SK-N-SH treated with all-trans-retinoic acid at 6 μM for 48 hours (cell line): Measurements from ENCODE around the gene ZNF524.
A peak's percentile ranks its signal among the peaks of the same experiment; 100 is the strongest.

ENCODE experiments used
- ATAC-seq: fragments of 200-7000 bp; cut with Tn5 transposase; 3 replicates; pipeline ENCODE4 v1.9.1; 2020; ENCODE audit warnings: mild to moderate bottlenecking, moderate library complexity
- ARNTL ChIP-seq: fragments of 450-650 bp; formaldehyde crosslinking; IDR thresholded peaks from 2 replicates; pipeline ENCODE4 v1.5.0; 2020; ENCODE audit warnings: low read depth, mild to moderate bottlenecking, moderate library complexity, borderline replicate concordance
- BACH2 ChIP-seq: fragments of 250-450 bp; sonication (Bioruptor Pico); IDR thresholded peaks from 2 replicates; pipeline ENCODE4 v1.9.0; 2021; ENCODE audit warnings: mild to moderate bottlenecking, borderline replicate concordance
- CREB5 ChIP-seq: fragments of 250-450 bp; sonication (Bioruptor Pico); IDR thresholded peaks from 2 replicates; pipeline ENCODE4 v1.5.1; 2020; ENCODE audit warnings: low read depth, mild to moderate bottlenecking, moderate library complexity
- CSDC2 ChIP-seq: fragments of 250-450 bp; sonication (Bioruptor Pico); IDR thresholded peaks from 2 replicates; pipeline ENCODE4 v1.5.0; 2020; ENCODE audit warnings: mild to moderate bottlenecking, moderate library complexity
- CSRNP3 ChIP-seq: fragments of 250-450 bp; sonication (Bioruptor Pico); IDR thresholded peaks from 2 replicates; pipeline ENCODE4 v1.5.1; 2021; ENCODE audit warnings: mild to moderate bottlenecking, moderate library complexity
- GLIS3 ChIP-seq: fragments of 250-450 bp; sonication (Bioruptor Pico); IDR thresholded peaks from 2 replicates; pipeline ENCODE4 v1.5.0; 2020; ENCODE audit warnings: mild to moderate bottlenecking, moderate library complexity
- ISL1 ChIP-seq: fragments of 250-450 bp; sonication (Bioruptor Pico); IDR thresholded peaks from 2 replicates; pipeline ENCODE4 v2.1.2; 2022; ENCODE audit warnings: mild to moderate bottlenecking, moderate library complexity
- OSR1 ChIP-seq: fragments of 250-450 bp; sonication (Bioruptor Pico); IDR thresholded peaks from 2 replicates; pipeline ENCODE4 v1.8.0; 2022; ENCODE audit warnings: moderate library complexity, mild to moderate bottlenecking, inconsistent platforms
- POU6F1 ChIP-seq: fragments of 250-450 bp; sonication (Bioruptor Pico); IDR thresholded peaks from 2 replicates; pipeline ENCODE4 v1.8.0; 2021; ENCODE audit warnings: low read depth, mild to moderate bottlenecking, moderate library complexity, borderline replicate concordance
- PPARA ChIP-seq: fragments of 250-450 bp; sonication (Bioruptor Pico); IDR thresholded peaks from 2 replicates; pipeline ENCODE4 v1.5.0; 2020; ENCODE audit warnings: mild to moderate bottlenecking, borderline replicate concordance
- RARB ChIP-seq: fragments of 250-450 bp; sonication (Bioruptor Pico); IDR thresholded peaks from 2 replicates; pipeline ENCODE4 v1.8.0; 2021; ENCODE audit warnings: mild to moderate bottlenecking, moderate library complexity
- SNAI2 ChIP-seq: fragments of 250-450 bp; sonication (Bioruptor Pico); IDR thresholded peaks from 2 replicates; pipeline ENCODE4 v1.5.0; 2020; ENCODE audit warnings: mild to moderate bottlenecking, moderate library complexity
- TOX ChIP-seq: fragments of 250-450 bp; sonication (Bioruptor Pico); IDR thresholded peaks from 2 replicates; pipeline ENCODE4 v1.8.0; 2021; ENCODE audit warnings: mild to moderate bottlenecking, moderate library complexity, borderline replicate concordance
- TSHZ2 ChIP-seq: fragments of 250-450 bp; sonication (Bioruptor Pico); IDR thresholded peaks from 2 replicates; pipeline ENCODE4 v1.5.0; 2020; ENCODE audit warnings: mild to moderate bottlenecking, moderate library complexity
- ZC3H10 ChIP-seq: fragments of 250-450 bp; sonication (Bioruptor Pico); IDR thresholded peaks from 2 replicates; pipeline ENCODE4 v1.5.1; 2021; ENCODE audit warnings: mild to moderate bottlenecking, moderate library complexity
- ZFP3 ChIP-seq: fragments of 250-450 bp; sonication (Bioruptor Pico); IDR thresholded peaks from 2 replicates; pipeline ENCODE4 v1.5.0; 2020; ENCODE audit warnings: mild to moderate bottlenecking, moderate library complexity
- ZFP30 ChIP-seq: fragments of 450-650 bp; formaldehyde crosslinking; IDR thresholded peaks from 2 replicates; pipeline ENCODE4 v1.5.0; 2022; ENCODE audit warnings: mild to moderate bottlenecking, moderate library complexity
- ZNF565 ChIP-seq: fragments of 450-650 bp; formaldehyde crosslinking; conservative IDR thresholded peaks from 2 replicates; pipeline ENCODE4 v1.5.0; 2020; ENCODE audit warnings: low read depth, mild to moderate bottlenecking, moderate library complexity
- ZNF70 ChIP-seq: fragments of 450-650 bp; formaldehyde crosslinking; IDR thresholded peaks from 2 replicates; pipeline ENCODE4 v1.5.0; 2020; ENCODE audit warnings: mild to moderate bottlenecking, moderate library complexity
- ZNF8 ChIP-seq: fragments of 450-650 bp; formaldehyde crosslinking; IDR thresholded peaks from 2 replicates; pipeline ENCODE4 v1.5.0; 2020; ENCODE audit warnings: mild to moderate bottlenecking, moderate library complexity
- TF ChIP-seq, protein P1 (sequence below): fragments of 250-450 bp; sonication (Bioruptor Pico); IDR thresholded peaks from 2 replicates; pipeline ENCODE4 v1.8.0; 2020; ENCODE audit warnings: mild to moderate bottlenecking, moderate library complexity, borderline replicate concordance

ZNF524 gene

GRCh38 chr19:55640043-55640576 is 40.0 kb downstream of the ZNF524 start:
- TF ChIP-seq ZFP3 (CRISPR knock-in tag) = peak; percentile 63; the same call in 1 of the 2 replicates
- TF ChIP-seq ZFP30 = no peak
- TF ChIP-seq BACH2 (CRISPR knock-in tag) = no peak
- no peak for TF ChIP-seq ISL1 (CRISPR knock-in tag)
- peak; percentile 17; the same call in 1 of the 2 replicates for TF ChIP-seq CSDC2 (CRISPR knock-in tag)
- no peak for TF ChIP-seq ZNF8
- no peak for TF ChIP-seq CREB5 (CRISPR knock-in tag)
- no peak for TF ChIP-seq ZNF565 (CRISPR knock-in tag)
- TF ChIP-seq ZNF70 = no peak
- TF ChIP-seq OSR1 (CRISPR knock-in tag) = no peak
- TF ChIP-seq RARB = no peak
- no peak for TF ChIP-seq POU6F1 (CRISPR knock-in tag)
- TF ChIP-seq GLIS3 = no peak
- TF ChIP-seq TSHZ2 (CRISPR knock-in tag) = 0 out of 2 replicates have a peak, but pooled peaks have one; percentile 10
- no peak for TF ChIP-seq SNAI2 (CRISPR knock-in tag)
- TF ChIP-seq, all 23 proteins: peak for 3
- peak; percentile 20 for ATAC-seq

- no peak for TF ChIP-seq CSRNP3 (CRISPR knock-in tag)
- no peak for TF ChIP-seq ZNF8
- TF ChIP-seq PPARA (CRISPR knock-in tag) = no peak
- no peak for TF ChIP-seq SNAI2 (CRISPR knock-in tag)
- TF ChIP-seq TSHZ2 (CRISPR knock-in tag) = no peak
- no peak for TF ChIP-seq ZC3H10 (CRISPR knock-in tag)
- TF ChIP-seq ARNTL (CRISPR knock-in tag) = no peak
- TF ChIP-seq, protein P1, sequence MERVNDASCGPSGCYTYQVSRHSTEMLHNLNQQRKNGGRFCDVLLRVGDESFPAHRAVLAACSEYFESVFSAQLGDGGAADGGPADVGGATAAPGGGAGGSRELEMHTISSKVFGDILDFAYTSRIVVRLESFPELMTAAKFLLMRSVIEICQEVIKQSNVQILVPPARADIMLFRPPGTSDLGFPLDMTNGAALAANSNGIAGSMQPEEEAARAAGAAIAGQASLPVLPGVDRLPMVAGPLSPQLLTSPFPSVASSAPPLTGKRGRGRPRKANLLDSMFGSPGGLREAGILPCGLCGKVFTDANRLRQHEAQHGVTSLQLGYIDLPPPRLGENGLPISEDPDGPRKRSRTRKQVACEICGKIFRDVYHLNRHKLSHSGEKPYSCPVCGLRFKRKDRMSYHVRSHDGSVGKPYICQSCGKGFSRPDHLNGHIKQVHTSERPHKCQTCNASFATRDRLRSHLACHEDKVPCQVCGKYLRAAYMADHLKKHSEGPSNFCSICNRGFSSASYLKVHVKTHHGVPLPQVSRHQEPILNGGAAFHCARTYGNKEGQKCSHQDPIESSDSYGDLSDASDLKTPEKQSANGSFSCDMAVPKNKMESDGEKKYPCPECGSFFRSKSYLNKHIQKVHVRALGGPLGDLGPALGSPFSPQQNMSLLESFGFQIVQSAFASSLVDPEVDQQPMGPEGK (CRISPR knock-in tag) = no peak; the same call in 1 of the 2 replicates
- no peak for TF ChIP-seq ZFP3 (CRISPR knock-in tag)
- TF ChIP-seq POU6F1 (CRISPR knock-in tag) = no peak
- no peak for TF ChIP-seq ISL1 (CRISPR knock-in tag)
- no peak for TF ChIP-seq TOX (CRISPR knock-in tag)
- TF ChIP-seq CREB5 (CRISPR knock-in tag) = no peak
- no peak for TF ChIP-seq BACH2 (CRISPR knock-in tag)
- TF ChIP-seq ZNF565 (CRISPR knock-in tag) = no peak
- ATAC-seq = peak; percentile 67
These were observed 40.7 kb downstream of the ZNF524 start, which contains the start of gene ZNF580 for GRCh38 chr19:55640577-55641425. Gene ZNF580 (plus strand): TSS chr19:55641002. CDS start chr19:55642509, 1,507 bp downstream.
